Stimulated activated CD8-positive, alpha-beta memory T cell treated with anti-CD3 and anti-CD28 coated beads, Interleukin-2, amount 100 ng/mL, for 48 hours (primary cell): ENCODE measurements around the gene MOB3B.
"Not testable (repeated sequence)": the region's sequence is repeated elsewhere in the genome, so short reads cannot be mapped to it uniquely, and the experiment has no call there.

ENCODE experiments used
- DNase-seq, 2 donors: peaks; one replicate each; pipeline ENCODE4 v3.0.0-alpha.2; 2020; ENCODE audit warnings: low read depth in 2 of 2

The MOB3B gene

GRCh38 chr9:27518809-27519208 is 10.8 kb downstream of the MOB3B start:
- DNase-seq, result no peak

GRCh38 chr9:27518006-27518405 is 11.6 kb downstream of the MOB3B start:
- no peak for DNase-seq

- DNase-seq, result no peak
These were observed 15.1 kb downstream of the MOB3B start for GRCh38 chr9:27514551-27514950.

- DNase-seq, result no peak
These were observed 17.8 kb downstream of the MOB3B start for GRCh38 chr9:27511771-27512170.

GRCh38 chr9:27510780-27511179 is 18.8 kb downstream of the MOB3B start:
- DNase-seq, result no peak

GRCh38 chr9:27506981-27507380 is 22.6 kb downstream of the MOB3B start:
- no peak for DNase-seq

- DNase-seq, result no peak
These were observed 23.9 kb downstream of the MOB3B start for GRCh38 chr9:27505744-27506161.

GRCh38 chr9:27504259-27504658 is 25.4 kb downstream of the MOB3B start:
- DNase-seq, result no peak

GRCh38 chr9:27503623-27504022 is 26.0 kb downstream of the MOB3B start:
- no peak for DNase-seq

- not testable (repeated sequence) for DNase-seq
These were observed 28.7 kb downstream of the MOB3B start for GRCh38 chr9:27500902-27501301.

GRCh38 chr9:27499451-27499850 is 30.2 kb downstream of the MOB3B start:
- no peak for DNase-seq

- DNase-seq, result no peak
These were observed 31.7 kb downstream of the MOB3B start for GRCh38 chr9:27497883-27498417.

- no peak for DNase-seq
These were observed 33.5 kb downstream of the MOB3B start for GRCh38 chr9:27496135-27496504.

GRCh38 chr9:27495480-27496134 is 34.0 kb downstream of the MOB3B start:
- DNase-seq, result no peak

GRCh38 chr9:27491154-27491553 is 38.5 kb downstream of the MOB3B start:
- no peak for DNase-seq

GRCh38 chr9:27489087-27489876 is 40.3 kb downstream of the MOB3B start:
- DNase-seq, result no peak

GRCh38 chr9:27487927-27488326 is 41.7 kb downstream of the MOB3B start:
- DNase-seq, result no peak

- DNase-seq, result no peak
These were observed 42.4 kb downstream of the MOB3B start for GRCh38 chr9:27487128-27487640.

- DNase-seq, result no peak
These were observed 44.5 kb downstream of the MOB3B start for GRCh38 chr9:27485158-27485557.

- no peak for DNase-seq
These were observed 46.0 kb downstream of the MOB3B start for GRCh38 chr9:27483576-27483975.

GRCh38 chr9:27482709-27483108 is 46.9 kb downstream of the MOB3B start:
- DNase-seq, result no peak

- DNase-seq, result no peak
These were observed 51.3 kb downstream of the MOB3B start for GRCh38 chr9:27478322-27478721.
